Adrenal gland (tissue), 5 donors: ENCODE measurements around the gene DAGLB.

Experiments
- CTCF ChIP-seq, 6 experiments: fragments of 450-650 bp in 4 of 6; fragments of 200-600 bp in 2 of 6; sonication (generic) in 1 of 6; IDR thresholded peaks; 1 replicate in 5 of 6; 2 replicates in 1 of 6; pipeline versions ENCODE4 v1.5.1 to v1.8.0; 2016 to 2021; ENCODE audit warnings: antibody characterized with exemption in 6 of 6, mild to moderate bottlenecking in 2 of 6, moderate library complexity in 1 of 6
- POLR2A ChIP-seq, 2 donors: fragments of 450-650 bp; IDR thresholded peaks; one replicate each; pipeline ENCODE4 v1.6.1; 2017; ENCODE audit warnings: antibody characterized with exemption in 2 of 2, mild to moderate bottlenecking in 2 of 2, moderate library complexity in 1 of 2
- donor health status: DM: no; HTN: no; CAD: no.

- TF ChIP-seq POLR2A (IDR thresholded peaks at IDR 0.05) (no peak), CTCF (IDR thresholded peaks at IDR 0.05) (peak in 1 of 6 experiments; percentile 15)
Observed at GRCh38 chr7:6448943-6449543, 1.3 kb upstream of the DAGLB start.
